Right hindlimb (tissue), 1 donor: Measurements from ENCODE around the gene SPRTN.

Experiments
- DNase-seq: peaks from one replicate; pipeline ENCODE4 v3.0.0-alpha.2; 2018

The SPRTN gene, protein sequence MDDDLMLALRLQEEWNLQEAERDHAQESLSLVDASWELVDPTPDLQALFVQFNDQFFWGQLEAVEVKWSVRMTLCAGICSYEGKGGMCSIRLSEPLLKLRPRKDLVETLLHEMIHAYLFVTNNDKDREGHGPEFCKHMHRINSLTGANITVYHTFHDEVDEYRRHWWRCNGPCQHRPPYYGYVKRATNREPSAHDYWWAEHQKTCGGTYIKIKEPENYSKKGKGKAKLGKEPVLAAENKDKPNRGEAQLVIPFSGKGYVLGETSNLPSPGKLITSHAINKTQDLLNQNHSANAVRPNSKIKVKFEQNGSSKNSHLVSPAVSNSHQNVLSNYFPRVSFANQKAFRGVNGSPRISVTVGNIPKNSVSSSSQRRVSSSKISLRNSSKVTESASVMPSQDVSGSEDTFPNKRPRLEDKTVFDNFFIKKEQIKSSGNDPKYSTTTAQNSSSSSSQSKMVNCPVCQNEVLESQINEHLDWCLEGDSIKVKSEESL

DNA sequence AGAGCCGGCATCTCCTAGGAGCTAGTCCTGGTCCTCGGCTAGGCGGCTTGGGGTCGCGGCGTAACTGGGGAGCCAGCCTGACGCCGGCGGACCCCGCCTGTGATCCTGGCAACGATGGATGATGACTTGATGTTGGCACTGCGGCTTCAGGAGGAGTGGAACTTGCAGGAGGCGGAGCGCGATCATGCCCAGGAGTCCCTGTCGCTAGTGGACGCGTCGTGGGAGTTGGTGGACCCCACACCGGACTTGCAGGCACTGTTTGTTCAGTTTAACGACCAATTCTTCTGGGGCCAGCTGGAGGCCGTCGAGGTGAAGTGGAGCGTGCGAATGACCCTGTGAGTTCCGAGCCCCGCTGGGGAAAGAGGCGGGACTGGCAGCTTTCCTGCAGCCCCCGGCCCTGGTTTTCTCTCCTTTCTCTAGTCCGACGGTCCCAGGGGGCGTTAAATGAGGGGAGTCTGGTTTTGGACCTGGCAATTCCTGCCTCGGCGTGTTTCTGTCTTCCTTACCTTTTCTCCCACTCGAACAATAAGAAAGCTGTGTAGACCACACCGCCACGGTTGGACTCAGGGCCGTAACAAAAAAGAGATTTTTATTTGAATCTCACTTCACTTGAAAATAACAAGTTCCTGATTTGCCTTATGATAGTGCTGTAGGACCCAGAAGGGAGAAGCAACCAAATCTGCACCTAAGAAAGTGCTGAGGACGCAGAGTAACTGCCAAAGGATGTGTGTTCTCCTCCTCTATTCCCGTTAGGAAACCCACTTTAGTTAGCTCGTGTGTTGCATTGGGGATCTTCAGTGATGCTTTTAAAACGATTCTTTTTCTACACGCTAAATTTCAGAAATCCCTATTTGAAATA is at the start of gene SPRTN:
TSS of gene SPRTN (plus strand) at position 24 of the 859 bp plus-strand sequence. CDS start at position 115, 91 bp downstream.
- DNase-seq, result no peak

GRCh38 chr1:231295938-231296337 is 42.2 kb upstream of the SPRTN start:
- DNase-seq, result no peak

- DNase-seq, result no peak
Observed at GRCh38 chr1:231301990-231302389, 36.1 kb upstream of the SPRTN start.

DNA sequence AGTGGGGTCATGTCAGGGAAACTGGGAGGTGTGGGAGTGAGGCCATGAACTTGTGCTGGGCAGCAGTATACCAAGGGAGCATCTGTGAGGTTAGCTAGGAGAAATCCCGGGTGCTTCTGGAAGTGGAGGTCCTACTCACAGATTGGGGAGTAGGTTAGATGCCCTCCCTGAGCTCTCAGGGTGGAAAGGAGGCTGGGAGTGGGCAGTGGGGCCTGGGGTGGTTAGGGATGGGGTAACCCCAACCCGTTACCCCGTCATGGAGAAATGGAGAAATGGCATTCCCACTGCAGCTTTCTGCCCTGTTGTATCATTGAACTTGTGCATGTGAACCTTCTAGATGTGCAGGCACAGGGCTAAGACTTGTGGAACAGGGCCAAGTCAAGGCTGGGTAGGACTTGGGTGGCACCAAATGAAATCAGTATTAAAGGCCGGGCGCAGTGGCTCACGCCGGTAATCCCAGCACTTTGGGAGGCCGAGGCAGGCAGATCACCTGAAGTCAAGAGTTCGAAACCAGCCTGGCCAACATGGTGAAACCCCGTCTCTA is 27.6 kb upstream of the SPRTN start:
- DNase-seq, result no peak

DNA sequence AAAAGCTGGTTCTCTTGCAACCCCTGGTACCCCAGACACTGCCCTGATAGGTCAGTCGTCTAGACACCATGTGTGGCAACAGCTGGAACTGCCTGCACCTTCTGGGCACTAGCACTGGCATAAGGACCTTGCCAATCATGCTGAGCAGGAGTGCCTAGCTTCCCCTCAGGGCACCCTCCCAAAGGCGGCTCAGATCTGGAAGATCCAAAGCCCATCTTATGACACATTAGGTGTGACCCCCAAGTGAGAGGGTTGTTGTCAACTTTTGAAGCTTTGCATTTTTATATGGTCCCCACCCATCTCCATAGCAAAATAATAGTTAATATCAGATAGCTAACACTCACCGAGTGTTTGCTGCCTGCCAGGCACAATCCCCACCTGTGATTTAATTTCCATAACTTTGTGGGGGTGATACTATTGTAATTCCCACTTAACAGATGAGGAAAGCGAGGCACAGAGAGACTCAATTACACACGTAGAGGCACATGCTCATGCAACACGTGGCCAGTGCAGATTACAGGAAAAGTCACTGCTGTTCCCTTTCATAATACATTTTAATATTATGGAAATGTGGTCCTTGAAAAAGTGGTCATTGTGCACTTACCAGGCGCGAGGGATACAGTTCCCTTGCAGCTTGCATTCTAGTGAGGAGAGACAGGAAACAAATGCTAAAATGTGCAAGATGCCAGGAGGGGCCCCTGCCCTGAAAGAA is 26.2 kb upstream of the SPRTN start:
- DNase-seq, result no peak

- DNase-seq, result no peak
Observed at GRCh38 chr1:231312432-231312788, 25.7 kb upstream of the SPRTN start.

- no peak for DNase-seq
Observed at GRCh38 chr1:231313661-231314060, 24.4 kb upstream of the SPRTN start.

GRCh38 chr1:231315887-231316286 is 22.2 kb upstream of the SPRTN start:
- DNase-seq, result no peak

DNA sequence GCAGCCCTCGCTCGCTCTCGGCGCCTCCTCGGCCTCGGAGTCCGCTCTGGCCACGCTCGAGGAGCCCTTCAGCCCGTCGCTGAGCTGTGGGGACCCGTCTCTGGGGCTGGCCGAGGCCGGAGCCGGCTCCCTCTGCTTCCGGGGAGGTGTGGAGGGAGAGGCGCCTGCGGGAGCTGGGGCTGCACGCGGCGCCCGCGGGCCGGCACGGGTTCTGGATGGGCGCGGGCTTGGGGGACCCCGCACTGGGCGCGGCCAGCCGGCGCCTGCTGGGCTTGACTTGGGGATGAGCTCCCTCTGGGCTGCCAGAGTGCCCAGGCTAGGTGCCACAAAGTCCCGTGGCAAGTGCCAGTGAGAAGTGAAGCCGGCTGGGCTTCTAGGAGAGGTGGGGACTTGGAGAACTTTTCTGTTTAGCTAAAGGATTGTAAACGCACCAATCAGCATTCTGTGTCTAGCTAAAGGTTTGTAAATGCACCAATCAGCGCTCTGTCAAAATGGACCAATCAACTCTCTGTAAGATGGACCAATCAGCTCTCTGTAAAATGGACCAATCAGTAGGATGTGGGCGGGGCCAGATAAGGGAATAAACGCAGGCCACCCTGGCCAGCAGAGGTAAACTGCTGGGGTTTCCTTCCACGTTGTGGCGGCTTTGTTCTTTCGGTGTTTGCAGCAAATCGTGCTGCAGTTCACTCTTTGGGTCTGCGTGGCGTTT is 20.6 kb upstream of the SPRTN start:
- no peak for DNase-seq

- no peak for DNase-seq
Observed at GRCh38 chr1:231318015-231318355, 20.1 kb upstream of the SPRTN start.

GRCh38 chr1:231318568-231318967 is 19.5 kb upstream of the SPRTN start:
- DNase-seq, result no peak

- no peak for DNase-seq
Observed at GRCh38 chr1:231319080-231319479, 19.0 kb upstream of the SPRTN start.

DNA sequence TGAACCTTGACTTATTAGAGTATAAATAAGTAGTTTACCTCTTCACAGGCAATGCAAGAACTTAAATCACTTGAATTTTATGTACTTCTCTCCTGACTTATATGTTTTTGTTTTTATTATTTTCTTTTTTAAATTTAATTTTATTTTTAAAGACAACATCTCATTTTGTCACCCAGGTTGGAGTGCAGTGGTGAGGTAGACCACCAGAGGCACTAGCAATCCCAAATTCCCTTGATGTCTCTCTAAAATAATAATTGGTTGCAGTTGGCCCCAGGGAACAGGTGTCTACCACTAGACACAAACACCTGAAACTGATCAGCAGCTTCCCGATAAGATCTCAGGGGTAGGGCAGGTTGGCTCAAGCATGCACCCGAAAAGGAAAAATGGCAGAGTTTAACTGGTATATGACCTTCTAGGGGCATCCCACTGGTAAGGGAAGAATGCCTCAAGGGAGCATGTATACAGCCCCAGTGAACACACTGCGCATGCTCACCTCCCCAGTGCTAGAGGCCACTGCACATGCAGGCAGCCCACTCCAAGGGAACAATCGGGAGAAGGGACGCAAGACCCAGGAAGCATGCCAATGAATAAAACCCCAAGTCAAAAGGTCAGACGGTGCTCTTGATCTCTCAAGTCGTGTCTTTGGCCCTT is 15.1 kb upstream of the SPRTN start:
- DNase-seq, result no peak

GRCh38 chr1:231324660-231325059 is 13.4 kb upstream of the SPRTN start:
- no peak for DNase-seq

DNA sequence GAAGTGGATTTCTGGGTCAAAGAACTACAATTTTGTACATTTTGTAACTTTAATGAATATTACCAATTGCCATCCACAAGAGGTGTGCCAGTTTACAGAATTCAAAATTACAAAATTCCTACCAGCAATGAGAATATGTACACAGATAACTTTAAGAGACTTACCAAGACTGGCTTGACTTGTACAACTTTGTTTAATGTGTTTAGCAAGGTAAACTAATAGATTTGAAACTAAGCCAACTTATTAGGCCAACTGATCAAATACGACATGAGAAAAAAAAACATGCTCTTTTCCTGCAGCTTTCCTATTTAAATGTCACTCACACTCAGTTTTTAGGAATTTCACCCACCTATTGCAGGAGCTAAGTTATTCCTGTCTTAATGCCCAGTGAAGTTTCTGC is 11.8 kb upstream of the SPRTN start:
- DNase-seq, result no peak

GRCh38 chr1:231327617-231328016 is 10.5 kb upstream of the SPRTN start:
- no peak for DNase-seq

GRCh38 chr1:231329483-231329882 is 8.6 kb upstream of the SPRTN start:
- no peak for DNase-seq

DNA sequence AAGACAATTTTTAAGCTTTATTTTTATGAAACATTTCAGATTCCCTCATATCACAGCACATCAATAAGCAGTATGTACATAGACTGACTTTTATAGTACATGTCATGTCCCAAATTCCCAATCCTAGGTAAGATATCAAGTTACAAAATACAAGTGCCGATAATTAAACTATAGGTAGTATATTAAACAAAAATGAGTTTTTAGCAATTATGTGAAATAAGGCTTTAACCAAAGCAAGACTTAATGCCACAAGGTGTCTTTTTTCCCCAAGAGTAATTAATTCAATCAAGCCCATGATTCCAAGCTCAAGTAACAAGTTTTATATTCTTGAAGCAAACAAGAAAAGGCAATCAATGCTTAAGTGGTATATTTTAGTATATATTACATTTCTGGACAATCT is 5.3 kb upstream of the SPRTN start:
- no peak for DNase-seq

DNA sequence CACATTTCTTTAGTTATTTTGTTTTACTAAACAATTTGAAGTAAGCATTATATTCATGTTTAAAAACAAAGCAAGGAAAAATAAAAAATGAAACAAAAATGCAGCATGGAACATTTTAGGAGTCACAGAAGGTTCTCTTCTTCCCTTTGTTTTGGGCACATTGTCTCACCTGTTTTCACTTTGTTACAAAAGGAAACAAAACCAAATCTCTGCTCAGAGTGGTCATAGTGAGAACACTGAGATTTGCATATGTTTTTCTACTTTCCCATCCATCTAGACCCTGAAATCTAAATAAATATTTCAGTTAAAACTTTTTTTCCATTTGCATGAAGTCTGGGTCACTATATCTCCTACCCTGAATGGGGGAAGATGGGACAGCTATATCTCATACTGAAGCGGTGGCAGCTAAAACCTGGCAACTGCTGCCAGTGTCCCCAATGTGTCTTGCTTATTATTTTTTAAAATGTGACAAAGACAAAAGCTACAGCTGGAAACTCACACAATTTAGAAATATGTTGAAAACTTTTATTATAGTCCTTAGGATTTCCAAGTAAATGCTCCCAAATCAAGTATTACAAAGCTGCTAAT is 3.9 kb upstream of the SPRTN start:
- DNase-seq, result no peak

DNA sequence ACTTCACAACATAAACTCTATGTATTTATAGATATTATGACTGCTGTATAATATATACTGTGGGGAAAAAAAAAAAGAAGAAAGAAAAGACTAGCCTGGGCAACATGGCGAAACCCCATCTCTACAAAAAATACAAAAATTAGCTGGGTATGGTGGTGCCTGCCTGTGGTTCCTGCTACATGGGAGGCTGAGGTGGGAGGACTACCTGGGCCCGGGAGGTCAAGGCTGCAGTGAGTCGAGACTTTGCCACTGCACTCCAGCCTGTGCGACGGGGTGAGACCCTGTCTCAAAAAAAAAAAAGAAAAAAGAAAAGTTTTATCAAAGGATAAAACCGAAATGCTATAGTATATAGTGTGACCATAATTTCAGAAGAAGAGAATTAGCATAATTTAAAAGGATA is 3.1 kb upstream of the SPRTN start:
- no peak for DNase-seq
